Stimulated activated CD8-positive, alpha-beta memory T cell treated with anti-CD3 and anti-CD28 coated beads, Interleukin-4, amount 100 ng/mL, for 4 hours (primary cell): ENCODE measurements around the gene COQ9.
"Not testable (repeated sequence)": the region's sequence is repeated elsewhere in the genome, so short reads cannot be mapped to it uniquely, and the experiment has no call there.

Source experiments
- DNase-seq, 2 donors: peaks; one replicate each; pipeline ENCODE4 v3.0.0-alpha.2; 2020; ENCODE audit warnings: low read depth in 2 of 2, low spot score in 1 of 2

Gene COQ9, protein sequence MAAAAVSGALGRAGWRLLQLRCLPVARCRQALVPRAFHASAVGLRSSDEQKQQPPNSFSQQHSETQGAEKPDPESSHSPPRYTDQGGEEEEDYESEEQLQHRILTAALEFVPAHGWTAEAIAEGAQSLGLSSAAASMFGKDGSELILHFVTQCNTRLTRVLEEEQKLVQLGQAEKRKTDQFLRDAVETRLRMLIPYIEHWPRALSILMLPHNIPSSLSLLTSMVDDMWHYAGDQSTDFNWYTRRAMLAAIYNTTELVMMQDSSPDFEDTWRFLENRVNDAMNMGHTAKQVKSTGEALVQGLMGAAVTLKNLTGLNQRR

DNA sequence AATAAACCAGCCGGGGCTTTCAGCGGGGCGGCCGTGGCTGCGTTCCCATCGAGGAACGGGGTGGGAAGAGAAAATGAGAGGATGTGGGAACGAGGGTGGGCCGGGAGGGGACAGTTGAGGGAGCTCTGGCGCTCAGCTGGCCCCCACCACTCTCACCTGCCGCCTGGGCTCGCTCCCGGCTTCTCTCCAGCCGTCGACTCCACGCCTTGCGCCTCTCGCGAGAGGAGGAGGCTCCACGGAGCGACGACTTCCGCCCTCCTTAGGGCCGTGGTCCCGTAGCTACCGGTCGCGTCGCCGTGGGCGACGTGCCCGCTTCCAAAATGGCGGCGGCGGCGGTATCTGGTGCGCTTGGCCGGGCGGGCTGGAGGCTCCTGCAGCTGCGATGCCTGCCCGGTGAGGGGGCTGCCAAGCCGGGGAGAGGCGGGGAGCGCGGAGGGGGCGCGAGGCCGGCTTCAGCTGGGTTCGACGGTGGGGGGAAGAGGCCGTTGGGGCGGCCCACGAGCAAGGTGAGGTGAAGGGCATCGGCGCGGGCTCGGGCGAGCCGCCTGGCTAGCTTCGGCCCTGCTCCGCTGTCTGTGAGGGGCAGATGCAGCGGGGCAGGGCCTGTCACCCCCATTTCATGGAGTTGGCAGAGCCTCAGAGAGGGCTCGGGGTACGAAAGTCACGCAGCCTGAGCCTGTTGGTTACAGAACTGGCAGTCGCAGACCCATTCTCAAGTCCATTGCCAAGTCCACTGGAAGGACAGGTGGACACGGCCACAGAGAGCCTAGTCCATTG, at the start of gene COQ9, which contains the start of gene CIAPIN1:
COQ9 (plus strand) TSS at position 294 of the 777 bp plus-strand sequence; CDS start at position 321, 27 bp downstream.
CIAPIN1 (minus strand) TSS at position 200 of the 777 bp plus-strand sequence. CDS start 6,457 bp downstream, outside the sequence.
- DNase-seq = peak; percentile 77 to 86

DNA sequence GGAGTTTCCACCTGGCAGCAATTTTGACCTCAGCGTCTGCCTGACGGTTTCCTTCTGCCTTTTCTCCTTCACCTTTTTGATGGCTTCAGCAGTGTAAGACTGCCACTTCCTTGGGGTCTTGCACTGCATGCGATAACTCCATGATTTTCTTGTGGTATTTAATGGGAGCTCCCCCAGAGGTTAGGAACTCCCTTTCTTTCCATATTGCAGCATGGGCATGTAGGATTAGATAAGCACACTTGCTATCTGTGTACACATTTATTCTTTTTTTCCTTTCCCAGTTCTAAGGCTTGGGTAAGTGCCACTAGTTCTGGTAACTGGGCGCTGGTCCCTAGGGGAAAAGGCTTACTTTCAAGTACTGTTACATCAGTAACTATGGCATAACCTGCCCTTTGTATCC, 49.8 kb upstream of the COQ9 start:
- not testable (repeated sequence) for DNase-seq

DNA sequence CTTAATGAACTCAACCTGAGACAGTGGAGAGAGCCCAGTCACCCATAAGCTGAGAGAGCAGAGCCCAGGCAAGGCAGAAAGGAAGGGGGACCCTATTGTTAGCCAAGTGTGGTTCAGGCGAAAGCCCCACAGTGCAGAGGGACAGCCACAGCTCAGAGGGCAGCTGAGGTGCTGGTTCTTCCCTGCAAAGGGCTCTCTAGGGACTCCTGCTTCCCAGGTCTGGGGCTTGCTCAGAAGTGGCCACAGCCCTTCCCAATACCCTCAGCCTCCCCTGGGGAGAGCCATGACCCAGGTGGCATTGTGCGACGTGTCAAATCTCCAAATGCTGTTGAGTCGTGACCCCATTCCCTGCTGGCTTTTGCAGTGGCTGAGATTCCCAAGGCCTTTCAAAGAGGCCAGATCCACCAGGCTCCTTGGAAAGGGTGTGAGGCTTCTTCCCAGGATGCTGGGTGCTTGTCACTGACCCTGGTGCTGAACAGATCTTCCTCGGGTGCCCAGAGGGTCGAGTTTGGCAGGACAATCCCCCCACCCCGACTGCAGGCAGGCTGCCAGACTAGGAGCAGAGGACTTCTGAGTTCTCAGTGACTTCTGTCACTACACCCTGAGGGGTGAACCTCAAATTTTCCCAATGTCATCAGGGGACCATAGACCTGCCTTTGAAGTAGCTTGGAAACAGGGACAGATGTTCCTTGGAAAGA, 45.2 kb upstream of the COQ9 start:
- no peak for DNase-seq

DNA sequence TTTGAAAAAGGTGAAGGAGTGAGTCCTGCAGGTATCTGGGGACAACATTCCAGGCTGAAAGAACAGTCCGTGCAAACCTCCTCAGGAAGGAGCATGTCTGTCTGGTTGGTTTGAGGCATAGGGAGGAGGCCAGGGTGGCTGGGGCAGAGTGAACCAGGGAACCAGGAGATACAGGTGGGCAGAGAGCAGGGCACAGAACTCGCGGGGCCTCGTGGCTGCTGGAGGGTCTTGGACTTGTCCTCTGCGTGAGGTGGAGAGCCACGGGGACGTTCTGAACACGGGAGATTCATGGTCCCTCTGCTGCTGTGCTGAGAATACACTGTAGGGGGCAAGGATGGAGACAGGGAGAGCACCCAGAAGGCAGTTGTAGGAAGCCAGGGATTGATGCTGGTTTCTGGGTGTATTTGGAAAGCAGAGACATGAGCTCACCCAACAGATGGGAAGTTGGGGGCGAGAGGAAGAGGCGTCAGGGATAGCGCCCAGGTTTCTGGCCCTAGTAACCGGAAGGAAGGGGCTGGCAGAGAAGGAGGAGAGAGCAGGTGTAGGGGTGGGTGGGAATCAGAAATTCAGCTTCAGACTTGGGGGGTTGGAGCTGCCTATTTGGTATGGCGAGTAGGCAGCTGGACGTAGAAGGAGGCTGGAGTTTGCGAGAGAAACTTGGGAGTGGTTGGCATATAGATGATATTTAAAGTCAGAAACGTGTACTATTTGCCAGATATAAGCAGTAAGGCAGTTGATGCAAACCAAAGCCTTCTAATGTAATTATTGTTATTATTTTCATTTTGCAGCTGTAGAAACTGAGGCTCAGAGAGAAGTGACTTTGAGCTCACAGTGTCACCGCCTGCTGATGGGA, 43.1 kb upstream of the COQ9 start, which contains the start of gene CCL17:
CCL17 (plus strand) TSS at position 803 of the 853 bp plus-strand sequence. CDS start 9,166 bp downstream, outside the sequence.
- no peak for DNase-seq

DNA sequence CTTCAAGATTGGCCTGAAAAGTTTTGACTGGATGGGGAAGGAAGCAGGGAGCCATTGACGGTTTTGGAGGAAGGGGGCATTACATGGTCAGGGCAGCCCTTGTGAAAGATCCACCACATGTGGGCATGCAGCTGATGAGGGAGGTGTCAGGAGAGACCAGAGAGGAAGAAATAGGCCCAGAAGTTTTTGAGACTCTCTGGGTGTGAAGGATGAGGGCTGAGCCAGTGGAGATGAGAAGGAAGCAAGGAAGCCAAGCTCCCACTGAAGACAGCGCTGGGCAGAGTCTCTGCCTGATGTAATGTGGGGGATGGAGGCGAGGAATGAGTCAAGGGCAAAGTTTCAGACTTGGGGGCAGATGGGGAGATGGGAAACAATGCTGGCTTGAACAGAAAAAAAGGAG, 42.2 kb upstream of the COQ9 start:
- DNase-seq = no peak

DNA sequence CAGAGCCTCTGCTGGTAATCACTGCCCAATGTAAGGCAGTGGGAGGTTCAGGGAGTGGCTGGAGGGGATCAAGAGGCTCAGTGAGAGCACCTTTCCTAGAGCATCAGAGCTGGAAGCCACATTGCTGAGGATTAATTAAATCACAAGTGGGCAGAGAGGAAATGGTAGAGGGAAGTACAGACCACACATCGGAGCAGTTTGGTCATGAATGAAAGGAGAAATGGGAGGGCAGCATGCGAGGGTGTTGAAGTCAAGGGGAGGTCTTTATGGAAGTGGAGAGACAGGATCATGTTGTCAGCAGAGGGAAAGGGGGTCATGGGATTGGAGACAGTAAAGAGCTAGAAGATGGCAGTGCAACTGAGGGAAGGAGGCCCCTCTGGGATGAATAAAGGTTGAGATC, 40.4 kb upstream of the COQ9 start:
- no peak for DNase-seq

DNA sequence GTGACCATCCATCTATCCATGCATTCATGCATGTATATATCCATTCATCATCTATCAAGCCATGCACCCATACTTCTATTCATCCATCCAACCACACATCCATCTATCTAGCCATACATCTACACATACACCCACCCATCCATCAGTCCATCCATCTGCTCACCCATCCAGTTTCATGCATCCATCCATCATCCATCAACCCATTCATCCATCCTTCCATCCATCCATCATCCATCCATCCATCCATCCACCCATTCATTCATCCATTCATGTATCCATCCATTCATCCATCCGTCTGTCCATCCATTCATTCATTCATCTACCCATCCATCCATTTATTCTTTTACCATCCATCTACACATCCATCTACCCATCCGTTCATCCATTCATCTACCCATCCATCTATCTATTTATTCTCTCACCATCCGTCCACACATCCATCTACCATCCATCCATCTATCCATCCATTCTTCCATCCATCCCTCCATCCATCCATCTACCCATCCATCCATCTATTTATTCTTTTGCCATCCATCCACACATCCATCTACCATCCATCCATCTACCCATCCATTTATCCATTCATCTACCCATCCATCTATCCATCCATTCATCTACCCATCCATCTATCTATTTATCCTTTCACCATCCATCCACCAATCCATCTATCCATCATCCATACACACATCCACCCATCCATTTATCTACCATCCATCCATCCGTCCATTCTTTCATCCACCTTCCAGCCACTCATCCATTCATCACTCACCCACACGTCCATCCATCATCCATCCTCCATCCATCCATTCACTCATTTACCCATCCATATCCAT, 39.5 kb upstream of the COQ9 start:
- DNase-seq = no peak

DNA sequence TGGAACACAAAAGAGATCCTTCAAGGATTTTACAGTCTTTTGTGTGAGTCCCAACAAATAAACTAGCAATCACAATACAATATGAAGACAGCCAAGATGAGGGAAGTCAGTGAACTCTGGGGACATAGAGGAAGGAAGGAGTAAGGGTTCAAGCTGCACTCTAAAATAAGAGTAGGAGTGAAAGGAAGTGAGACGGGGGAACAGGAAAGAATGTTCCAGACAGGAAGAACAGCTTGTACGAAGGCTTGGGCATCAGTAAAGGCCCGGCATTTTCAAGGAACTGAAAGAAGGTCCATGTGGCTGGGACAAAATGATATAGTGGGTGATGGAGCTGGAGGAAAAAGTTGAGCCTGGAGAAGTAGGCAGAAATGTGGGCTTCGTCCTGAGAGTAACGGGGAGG, 38.2 kb upstream of the COQ9 start:
- no peak for DNase-seq

DNA sequence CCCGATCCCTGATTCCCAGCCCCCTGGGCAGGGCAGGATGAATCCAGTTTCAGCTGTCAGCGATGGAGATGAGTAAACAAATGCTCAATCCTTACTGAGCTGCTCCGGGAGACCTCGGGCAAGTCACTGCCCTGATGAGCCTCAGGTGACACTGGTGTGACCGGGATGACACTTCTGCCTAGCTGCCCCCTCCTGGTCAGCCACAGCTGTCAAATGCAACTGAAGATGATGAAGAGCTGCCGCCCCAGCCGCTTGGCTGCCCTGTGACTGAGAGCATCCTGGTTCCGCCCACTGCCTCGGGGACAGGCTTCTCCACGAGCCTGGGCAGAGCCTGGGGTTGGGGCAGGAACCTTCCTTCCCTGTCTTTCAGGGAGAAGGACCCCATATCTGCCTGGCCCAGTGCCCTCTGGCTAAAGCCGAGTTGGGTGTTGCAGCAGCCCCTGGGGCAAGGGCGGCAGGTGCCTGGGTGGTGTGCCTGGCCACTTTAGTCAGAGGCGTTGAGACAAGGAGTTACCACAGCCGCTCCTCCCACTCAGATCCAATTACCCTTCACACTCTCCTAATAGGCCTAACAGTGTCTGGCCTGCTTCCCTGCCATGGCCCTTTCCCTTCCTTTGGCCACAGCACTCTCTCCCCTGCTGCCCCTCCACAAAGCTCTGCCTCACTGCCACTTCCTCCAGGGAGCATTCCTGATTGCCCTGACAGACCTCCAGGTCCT, 37.2 kb upstream of the COQ9 start:
- DNase-seq = no peak

DNA sequence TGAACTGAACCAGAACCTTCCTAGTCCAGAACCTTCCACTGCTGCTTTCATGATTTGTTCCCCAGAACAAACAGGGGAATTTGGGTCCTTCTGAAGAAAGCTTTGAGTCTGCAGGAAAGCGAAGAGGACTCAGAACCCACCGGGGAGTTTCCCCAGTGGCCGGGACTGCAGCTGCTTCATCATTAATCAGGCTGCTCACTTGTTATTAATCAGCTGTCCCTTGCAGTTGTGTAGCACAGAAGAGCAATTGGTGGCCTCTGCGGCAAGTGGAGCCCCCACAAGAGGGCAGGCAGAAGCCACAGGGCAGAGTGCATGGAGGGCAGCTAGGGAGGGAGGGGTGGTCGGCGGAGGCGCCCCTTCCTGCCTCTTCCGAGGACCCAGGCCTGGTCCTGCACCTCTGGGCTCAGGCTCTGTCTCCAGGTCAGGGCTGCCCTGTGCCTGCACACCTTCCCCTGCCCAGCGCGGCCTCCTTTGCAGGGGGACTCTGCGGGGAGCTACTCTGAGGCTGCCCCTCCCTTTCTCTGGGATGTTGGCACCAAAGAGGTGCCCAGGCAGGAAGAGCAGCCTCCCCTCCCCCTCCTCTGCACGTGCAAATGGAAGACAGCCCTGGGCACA, 35.8 kb upstream of the COQ9 start:
- DNase-seq = no peak

DNA sequence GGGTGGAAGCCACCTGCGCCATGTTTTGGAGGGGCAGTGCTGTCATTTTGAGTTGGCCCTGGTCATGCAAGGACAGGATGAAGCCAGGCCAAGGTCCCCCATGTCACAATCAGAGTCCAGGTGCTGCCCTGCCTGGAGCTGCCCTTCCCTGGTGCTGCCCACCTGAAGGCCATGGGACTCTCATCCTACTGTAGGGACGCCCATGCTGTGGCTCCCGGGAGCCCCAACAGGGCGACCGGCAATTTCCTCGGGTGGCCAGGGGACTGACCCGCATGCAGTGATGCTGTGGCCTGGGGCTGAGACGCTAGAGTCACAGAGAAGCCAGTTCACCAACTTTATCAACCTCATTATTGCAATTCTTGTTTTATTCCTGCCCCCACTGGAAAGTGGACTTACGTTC, 34.7 kb upstream of the COQ9 start:
- DNase-seq = no peak

DNA sequence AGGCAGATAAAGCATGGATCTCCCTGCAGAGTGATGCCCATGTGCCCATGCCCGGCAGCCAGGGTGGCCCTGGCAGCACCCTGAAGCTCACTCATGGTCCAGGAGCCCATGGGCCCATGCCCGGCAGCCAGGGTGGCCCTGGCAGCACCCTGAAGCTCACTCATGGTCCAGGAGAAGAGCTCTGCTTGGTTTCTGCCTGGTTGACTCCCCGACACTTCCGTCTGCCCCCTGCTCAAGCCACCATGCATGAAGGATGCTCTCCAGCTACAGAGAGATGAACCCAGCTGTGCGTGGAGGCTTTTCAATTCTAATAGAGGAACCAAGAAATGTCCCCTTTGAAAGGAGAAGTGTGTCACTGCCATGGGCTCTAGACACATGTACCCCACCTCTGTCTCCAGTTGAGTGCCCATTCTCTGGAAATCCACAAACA, 34.0 kb upstream of the COQ9 start:
- DNase-seq = no peak

DNA sequence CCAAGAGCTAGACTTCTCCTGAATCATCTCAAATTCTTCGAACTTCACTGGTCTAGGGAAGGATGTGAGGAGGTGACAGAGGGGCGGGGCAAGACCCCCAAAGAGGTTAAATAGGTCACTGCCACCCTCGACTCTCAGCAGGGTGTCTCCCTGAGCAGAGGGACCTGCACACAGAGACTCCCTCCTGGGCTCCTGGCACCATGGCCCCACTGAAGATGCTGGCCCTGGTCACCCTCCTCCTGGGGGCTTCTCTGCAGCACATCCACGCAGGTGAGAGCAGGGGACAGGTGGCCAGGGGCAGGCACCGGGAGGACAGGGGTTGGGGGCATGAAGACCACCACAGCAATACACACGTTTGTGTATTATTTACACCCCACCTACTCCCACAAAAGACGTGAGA, 33.5 kb upstream of the COQ9 start:
- DNase-seq = no peak

DNA sequence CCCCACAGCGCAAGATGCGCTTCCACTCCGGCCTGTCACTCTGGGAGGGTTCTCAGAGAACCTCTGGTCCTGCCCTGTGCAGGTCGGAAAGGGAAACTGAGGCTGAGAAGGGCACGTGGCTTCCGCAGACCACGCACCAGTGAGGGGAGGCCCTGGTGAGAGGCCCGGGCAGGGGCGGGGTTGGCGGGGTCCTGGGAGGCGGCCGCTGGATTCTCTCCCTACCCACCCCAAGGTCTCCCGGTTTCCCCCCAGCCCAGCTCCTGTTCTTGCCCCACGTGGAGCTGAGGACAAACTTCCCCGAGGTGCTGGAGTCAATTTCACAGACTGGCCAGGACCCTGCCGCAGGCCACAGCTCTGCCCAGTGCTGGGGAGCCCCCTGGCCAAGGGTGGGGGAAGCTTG, 31.2 kb upstream of the COQ9 start:
- no peak for DNase-seq

DNA sequence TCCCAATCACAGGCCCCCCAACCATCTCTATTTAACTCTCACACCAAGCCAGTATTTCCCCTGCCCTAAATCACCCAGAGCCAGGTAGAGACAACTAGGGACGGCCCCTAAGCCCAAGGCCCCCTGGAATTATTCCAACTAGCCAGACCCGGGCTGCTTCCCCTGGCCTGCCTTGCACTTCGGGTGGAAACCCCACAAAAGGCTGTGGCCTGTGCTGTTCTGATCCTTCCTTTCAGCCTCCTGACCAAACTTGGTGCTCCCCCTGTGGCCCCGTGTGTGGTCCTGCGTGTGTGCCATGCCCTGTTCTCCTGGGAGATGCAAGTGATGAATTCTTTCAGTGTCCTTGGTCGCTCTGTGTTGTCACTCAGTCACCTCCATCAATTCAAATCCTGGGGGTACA, 27.8 kb upstream of the COQ9 start:
- no peak for DNase-seq

DNA sequence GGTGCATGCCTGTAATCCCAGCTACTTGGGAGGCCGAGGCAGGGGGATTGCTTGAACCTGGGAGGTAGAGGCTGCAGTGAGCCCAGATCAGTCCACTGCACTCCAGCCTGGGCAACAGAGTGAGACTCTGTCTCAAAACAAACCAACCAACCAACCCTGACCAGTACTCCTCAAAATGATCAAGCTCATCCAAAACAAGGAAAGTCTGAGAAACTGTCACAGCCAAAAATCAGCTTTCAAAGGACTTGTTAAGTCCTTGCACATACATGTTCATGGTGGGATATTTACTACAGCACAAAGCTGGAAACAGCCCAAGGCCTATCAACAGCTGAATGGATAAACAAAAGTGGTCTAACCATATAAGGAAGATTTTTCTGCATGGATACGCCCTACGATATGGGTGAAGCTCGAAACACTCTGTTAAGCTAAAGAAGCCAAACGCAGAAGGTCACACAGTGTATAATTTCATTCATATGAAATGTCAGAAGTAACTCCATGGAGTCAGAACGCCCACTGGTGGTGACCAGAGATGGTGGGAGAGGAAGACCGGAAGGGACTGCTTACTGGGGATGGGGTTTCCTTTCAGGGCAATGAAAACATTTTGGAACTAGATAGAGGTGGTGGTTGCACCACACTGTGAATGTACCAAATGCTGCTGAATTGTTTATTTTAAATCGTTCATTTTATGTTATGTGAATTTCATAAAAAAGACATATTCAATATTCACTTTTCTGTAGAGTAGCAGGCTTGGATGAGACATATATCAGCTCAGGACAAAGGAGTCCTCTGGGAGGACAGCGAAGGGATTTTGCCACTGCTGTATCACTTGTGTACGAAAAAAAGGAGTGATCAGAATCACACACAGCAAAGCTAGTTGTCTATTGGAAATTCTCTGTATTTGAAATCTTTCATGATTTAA, 25.0 kb upstream of the COQ9 start:
- no peak for DNase-seq

DNA sequence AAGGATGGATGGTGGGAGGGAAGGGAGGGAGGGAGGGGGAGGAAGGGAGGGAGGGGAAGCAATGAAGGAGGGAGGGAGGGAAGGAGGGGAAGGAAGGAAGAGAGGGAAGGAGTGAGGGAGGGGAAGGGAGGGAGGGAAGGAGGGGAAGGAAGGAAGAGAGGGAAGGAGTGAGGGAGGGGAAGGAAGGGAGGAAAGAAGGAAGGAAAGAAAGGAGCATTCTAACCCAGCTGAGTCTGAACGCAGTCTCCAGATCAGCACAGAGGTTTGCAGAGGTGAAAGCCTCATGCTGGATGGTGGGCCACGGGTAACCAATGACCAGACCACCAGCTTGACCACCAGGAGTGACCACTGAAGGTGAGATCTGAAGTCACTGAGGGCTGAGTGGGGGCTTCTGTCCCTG, 24.1 kb upstream of the COQ9 start:
- DNase-seq = no peak

DNA sequence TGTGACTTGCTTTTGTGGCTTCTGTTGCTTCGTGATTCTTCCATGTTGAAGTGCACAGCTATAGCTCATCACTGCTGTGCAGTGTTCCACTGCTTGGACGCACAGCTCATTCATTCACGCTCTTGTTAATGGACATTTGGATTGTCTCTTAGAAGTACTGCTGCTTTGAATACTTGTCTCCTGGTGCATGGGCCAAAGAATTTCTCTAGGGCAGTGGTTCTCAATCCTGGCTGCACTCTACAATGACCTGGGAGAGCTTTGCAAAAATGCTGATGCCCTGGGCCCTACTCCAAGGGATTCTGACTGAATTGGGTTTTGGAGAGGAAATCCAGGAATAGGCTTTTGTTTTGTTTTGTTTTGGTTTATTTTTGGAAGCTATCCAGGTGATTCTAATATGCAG, 22.7 kb upstream of the COQ9 start:
- DNase-seq = no peak
